HG02973 (cell line): ENCODE results near the gene RPL13.

Source experiments
- ATAC-seq: cut with Tn5 transposase; IDR thresholded peaks from one replicate; pipeline ENCODE4 v1.9.1; 2021; ENCODE audit warnings: moderate library complexity; ENCODE audit not compliant: unreplicated experiment

The RPL13 gene

GRCh38 chr16:89560378-89561141 is at the start of gene RPL13:
TSS of gene RPL13 (plus strand) at chr16:89560682. CDS start at chr16:89560960, 278 bp downstream.
- ATAC-seq = peak; percentile 73

DNA sequence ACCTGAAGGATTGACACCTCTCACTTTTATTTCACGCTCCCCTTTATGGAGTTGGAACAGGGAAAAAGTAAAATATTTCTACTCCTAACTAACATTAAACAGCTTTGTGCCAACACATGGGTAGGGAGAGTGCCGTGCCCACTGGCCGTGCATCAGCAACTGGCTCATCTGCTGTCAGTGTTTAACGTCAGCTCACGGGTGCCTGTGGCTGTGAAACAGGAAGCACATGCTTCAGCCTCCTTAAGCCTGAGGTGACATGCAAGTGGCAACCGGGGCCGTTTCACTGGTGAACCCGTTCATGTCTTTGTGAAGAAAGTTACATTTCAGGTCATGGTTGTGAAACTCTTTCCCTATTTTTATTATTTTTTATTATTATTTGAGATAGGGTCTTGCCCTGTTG is 49.1 kb upstream of the RPL13 start:
- no peak for ATAC-seq

GRCh38 chr16:89512453-89512852 is 48.0 kb upstream of the RPL13 start:
- ATAC-seq = no peak

GRCh38 chr16:89517128-89517527 is 43.4 kb upstream of the RPL13 start:
- ATAC-seq = no peak

DNA sequence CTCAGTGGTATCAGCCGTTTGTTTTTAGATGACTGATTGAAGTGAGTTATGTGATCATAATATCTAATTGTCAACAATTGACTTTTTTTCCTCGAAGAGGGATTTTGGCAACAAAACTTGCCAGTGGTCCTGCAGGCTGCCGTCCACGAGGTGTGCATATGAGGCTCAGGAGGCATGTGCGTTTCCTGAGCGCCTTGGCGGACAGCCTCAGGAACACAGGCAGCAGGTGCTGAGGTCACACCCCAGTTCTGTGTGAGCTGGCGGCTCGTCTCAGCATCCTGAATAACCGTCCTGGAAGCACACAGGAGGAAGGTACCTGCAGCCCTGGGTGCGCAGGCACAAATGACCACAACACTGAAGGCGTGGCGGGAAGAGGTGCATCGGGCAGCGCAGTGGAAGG is 40.6 kb upstream of the RPL13 start:
- no peak for ATAC-seq

GRCh38 chr16:89522287-89522686 is 38.2 kb upstream of the RPL13 start:
- ATAC-seq = no peak

DNA sequence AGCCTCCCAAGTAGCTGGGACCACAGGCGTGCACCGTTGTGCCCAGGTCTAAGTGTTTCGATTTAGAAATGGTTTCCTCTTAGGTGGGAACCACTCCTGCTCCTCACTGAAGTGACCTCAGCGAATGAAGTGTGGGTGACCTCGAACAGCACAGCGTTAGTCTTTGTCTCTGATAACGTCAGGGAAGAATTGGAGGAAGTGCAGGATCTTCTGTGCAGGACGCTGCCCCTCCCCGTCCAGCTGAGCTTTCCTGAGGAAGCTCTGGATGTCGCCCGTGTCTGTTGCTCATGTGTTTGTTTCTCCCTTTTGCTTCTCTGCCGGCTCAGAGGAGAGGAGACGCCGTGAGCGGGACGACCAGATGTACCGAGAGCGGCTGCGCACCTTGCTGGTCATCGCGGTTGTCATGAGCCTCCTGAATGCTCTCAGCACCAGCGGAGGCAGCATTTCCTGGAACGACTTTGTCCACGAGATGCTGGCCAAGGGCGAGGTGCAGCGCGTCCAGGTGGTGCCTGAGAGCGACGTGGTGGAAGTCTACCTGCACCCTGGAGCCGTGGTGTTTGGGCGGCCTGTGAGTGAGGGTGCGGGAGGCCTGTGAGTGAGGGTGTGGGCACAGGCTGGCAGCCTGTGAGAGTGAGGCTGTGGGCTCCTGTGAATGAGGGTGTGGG is 36.7 kb upstream of the RPL13 start:
- ATAC-seq = no peak

DNA sequence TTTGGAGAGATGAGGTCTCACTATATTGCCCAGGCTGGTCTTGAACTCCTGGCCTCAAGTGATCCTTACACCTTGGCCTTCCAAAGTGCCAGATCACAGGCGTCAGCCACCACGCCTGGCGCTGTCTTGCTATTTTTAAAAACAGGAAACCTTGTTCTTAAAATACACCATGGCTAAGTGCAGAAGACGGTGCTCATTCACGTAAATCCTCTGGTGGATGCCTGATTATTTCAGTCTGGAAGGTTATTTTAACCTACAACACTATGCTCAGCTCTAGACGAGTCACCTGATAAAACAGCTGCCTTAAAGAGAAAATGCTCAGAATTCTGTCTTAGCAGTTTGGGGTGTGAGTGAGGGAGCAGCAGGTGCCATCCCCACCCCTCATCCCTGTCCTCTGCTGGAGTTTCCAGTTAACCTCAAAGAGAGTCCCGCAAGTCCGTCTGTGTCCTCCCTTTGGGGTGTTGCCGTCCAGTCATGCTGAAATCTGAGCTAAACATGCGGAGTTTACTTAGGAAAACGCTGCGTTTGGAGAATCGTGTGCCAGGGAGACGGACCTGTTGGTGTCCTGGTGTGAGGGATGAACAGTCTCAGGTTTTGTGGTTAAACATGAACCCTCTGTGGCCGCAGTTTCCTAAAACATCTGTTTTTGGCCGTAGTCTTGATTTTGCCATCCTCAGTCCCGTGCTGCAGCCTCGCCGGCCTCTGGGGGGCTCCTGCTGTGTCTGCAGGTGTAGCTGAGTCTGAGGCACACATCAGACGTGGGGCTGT is 35.2 kb upstream of the RPL13 start:
- ATAC-seq = no peak

GRCh38 chr16:89529097-89529496 is 31.4 kb upstream of the RPL13 start:
- ATAC-seq = no peak

DNA sequence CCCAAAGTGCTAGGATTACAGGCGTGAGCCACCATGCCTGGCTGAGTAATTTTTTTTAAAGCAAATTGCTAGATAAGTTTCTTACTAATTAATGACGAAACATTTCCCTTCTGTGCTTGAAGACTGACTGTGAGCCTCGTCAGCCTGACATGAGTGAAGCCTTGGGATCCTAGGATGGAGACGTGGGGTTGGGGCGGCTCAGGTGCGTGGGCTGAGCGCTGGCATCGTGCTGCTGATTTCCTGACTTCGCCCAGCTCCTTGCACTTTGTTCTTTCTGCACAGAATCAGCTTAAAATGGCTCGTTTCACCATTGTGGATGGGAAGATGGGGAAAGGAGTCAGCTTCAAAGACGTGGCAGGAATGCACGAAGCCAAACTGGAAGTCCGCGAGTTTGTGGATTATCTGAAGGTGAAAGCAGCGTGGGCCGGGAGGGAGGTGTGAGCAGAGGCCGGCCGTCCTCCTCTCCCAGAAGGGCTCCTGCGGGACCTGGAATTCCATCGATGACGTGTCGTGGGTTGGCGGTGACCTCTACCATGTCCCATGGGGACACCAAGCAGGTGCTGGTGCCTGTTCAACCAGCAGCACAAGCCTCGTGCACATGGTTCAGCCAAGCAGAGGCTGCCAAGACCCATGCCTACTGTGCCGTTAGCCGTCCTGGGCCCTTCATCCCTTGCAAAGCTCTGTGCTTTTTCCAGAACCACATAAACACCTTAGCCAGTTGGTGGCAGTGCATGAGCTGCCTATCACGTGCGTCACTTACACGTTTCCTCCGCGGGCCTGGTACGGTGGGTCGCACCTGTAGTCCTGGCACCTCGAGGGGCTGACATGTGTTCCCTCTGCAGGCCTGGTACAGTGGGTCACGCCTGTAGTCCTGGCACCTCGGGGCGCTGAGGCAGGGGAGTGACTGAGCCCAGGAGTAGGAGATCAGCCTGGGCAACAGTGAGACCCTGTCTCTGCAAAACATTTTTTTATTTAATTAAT is 29.8 kb upstream of the RPL13 start:
- no peak for ATAC-seq

GRCh38 chr16:89531821-89532526 is 28.5 kb upstream of the RPL13 start:
- no peak for ATAC-seq

DNA sequence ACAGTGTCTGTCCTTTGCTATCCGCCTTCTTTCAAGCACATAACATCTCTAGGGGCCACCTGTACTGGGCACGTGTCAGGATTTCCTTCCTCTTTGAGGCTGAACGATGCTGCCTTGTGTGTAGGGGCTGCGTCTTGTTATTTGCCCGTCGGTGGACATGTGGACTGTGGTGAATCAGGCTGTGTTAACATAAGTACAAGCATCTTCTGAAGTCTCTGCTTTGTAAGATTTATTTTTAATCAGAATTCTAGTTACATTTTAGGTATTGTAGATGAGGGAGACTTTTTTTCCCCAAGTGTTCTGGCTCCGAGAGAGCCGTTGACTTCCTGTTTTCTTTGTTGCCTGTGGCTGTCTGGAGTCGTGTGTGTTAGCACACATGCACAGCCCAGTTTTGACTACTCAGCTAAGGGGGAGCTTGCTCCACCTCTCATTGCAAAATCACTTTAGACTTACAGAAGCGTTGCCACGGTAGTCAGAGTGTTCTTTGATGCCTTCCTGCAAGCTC is 26.2 kb upstream of the RPL13 start:
- ATAC-seq = no peak

- ATAC-seq = no peak
These were observed 24.1 kb upstream of the RPL13 start for GRCh38 chr16:89536371-89536770.

GRCh38 chr16:89536886-89537548 is 23.5 kb upstream of the RPL13 start:
- ATAC-seq = no peak

DNA sequence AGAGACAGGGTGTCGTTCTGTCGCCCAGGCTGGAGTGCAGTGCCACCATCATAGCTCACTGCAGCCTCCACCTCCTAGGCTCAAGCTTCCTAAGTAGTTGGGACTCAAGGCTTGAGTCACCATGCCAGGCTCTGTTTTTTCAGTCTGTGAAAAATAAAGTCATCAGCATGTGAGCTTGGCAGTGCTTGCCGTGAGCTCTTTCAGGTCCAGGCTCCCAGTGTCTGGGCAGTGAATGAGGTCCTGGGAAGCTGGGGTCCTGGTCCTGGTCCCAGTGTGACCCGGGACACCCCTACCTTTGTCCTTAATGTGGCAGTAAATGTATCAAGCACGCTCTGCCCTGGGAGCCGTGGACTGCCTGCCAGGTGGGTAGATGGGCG is 22.9 kb upstream of the RPL13 start:
- no peak for ATAC-seq

DNA sequence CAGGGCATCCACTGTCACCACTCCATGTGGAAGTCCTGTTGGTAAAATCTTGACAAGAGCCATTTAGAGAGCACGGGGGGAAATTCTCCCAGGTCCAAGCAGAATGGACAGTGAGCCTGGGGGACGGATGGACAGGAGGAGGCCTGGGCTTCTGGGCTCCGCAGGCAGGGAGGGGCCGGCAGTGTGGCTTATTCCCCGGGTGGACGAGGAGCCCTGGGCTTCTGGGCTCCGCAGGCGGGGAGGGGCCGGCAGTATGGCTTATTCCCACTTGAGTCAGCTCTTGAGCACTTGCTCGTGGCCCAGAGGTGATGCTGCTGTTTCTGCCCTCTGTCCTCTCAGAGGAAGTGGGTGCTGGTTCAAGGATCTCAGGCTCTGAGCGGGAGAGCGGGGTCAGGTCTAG is 22.2 kb upstream of the RPL13 start:
- ATAC-seq = no peak

DNA sequence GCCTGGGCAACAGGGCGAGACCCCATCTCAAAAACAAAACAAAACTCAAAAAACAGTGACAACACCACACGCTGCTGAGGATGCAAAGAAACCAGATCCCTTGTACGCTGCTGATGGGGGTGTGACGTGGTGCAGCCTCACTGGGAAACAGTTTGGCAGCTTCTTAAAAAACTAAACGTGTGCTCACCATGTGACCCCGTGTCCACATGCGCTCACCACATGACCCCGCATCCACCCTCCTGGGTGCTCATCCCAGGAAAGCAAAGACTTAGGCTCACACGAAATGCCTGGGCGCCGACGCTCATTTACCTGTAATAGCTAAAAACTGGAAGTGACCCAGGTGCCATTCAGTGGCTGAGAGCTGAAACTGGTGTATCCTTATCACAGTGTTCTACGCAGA is 19.9 kb upstream of the RPL13 start:
- no peak for ATAC-seq

- ATAC-seq = no peak
These were observed 18.7 kb upstream of the RPL13 start for GRCh38 chr16:89541792-89542191.

DNA sequence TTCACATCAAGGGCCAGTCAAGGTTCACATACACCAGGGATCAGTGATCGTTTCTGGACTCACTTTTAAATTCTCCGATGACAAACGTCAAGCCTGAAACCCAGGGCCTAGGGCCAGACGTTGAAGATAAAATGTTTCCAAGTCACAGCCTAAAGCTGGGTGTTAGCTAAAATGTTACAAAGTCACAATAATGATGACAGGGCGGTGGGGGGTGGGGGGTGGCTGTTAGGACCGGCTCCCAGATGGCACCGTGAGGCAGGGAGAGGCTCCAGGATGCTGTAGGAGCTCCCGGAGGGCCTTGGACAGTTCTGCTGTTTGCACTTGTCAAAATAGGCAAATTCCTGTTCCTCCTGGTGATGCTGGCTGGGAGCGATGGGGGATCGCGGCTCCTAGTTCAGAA is 16.4 kb upstream of the RPL13 start:
- no peak for ATAC-seq

DNA sequence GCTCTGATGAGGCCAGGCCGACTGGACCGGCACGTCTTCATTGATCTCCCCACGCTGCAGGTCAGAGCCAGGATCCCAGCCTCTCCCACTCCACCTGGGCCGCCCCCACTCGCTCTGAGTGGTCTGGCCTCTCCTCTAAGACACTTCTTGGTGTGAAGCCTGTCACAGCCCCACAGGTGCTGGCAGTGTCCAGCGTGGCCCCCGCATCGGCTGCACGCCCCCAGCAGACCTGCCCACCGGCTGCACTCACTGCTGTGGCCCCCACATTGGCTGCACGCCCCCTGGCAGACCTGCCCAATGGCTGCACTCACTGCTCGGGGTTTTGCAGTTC is 15.8 kb upstream of the RPL13 start:
- ATAC-seq = no peak
